Measurements from ENCODE around the gene TIMM50.

TIMM50 gene

DNA sequence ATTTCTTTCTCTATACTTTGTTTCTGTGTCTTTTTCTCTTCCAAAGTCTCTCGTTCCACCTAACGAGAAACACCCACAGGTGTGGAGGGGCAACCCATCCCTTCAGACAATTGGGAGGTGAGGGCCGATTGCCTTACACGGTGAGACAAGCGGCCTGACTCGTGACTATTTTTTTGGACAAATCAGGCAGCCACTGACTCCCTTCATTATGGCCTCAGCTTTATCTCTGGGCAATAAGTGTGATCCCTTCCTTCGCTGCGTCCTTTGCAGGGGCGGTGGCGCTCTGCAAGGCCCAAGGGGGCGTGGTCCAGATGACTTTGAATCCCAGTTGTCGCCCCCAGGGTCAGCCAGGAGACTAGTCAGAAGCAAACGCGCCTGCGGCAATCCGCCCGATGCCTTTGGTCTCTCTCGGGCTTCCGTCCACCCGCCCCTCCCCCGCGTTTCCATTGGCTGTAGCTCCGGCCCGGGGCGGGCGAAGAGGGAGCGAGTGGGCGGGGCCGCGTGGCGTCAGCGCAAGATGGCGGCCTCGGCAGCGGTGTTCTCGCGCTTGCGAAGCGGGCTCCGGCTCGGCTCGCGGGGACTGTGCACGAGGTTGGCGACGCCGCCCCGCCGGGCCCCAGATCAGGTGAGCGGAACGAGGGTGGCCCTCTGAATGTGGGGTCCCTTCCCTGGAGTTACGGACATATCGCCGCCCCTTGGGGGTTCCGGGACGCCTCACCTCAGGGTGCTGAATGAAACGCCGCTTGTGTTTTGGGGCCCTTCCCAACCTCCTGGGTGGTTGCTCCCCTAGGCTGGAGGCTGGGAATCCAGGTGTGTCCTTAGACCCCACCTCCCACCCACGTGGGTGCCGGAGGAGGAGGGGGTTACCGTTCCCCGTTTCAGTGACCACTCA lies at the start of gene TIMM50:
Gene TIMM50 (plus strand): TSS at position 502 of the 892 bp plus-strand sequence. CDS start 16 bp downstream, at position 518.
- H3K9me3 ChIP-seq (ENCODE audit: insufficient read depth, low read depth, low read length) = no peaks in the 10 kb centered on the region
- H3K4me1 ChIP-seq (ENCODE audit: insufficient read depth, low read length) = peaks cover 4% of the 10 kb centered on the region; the same call in 1 of the 2 replicates
- peak within 1 kb of the TSS; percentile 99 for H3K9ac ChIP-seq (ENCODE audit: low read depth, low read length)
- no peaks in the 10 kb centered on the region for H3K27me3 ChIP-seq (ENCODE audit: insufficient read depth, low read length)
- peak within 1 kb of the TSS; percentile 99 for H3K4me3 ChIP-seq (ENCODE audit: low read length)
- peaks cover 43% of the 10 kb centered on the region for H3K36me3 ChIP-seq (ENCODE audit: insufficient read depth, low read depth, low read length)
- peak within 1 kb of the TSS; percentile 68 for H3K27ac ChIP-seq (ENCODE audit: low read length)

DNA sequence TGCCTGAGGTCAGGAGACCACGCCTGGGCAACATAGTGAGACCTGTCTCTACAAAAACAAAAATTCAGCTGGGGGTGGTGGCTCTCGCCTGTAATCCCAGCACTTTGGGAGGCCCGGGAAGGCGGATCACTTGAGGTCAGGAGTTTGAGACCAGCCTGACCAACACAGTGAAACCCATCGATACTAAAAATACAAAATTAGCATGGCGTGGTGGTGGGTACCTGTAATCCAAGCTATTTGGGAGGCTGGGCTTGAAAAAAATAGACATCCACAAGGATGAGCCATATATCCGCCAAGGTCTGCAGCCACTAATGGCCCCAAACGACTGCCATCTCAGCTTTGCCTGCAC lies 48.0 kb upstream of the TIMM50 start:
- peaks cover 39% of the 10 kb centered on the region for H3K36me3 ChIP-seq (ENCODE audit: insufficient read depth, low read depth, low read length)
- no peaks in the 10 kb centered on the region for H3K27me3 ChIP-seq (ENCODE audit: insufficient read depth, low read length)
- H3K4me3 ChIP-seq (ENCODE audit: low read length) = no peak overlapping the region
- H3K9ac ChIP-seq (ENCODE audit: low read depth, low read length) = no peak overlapping the region
- H3K9me3 ChIP-seq (ENCODE audit: insufficient read depth, low read depth, low read length) = no peaks in the 10 kb centered on the region
- H3K4me1 ChIP-seq (ENCODE audit: insufficient read depth, low read length) = peaks cover 21% of the 10 kb centered on the region
- no peak overlapping the region for H3K27ac ChIP-seq (ENCODE audit: low read length)

DNA sequence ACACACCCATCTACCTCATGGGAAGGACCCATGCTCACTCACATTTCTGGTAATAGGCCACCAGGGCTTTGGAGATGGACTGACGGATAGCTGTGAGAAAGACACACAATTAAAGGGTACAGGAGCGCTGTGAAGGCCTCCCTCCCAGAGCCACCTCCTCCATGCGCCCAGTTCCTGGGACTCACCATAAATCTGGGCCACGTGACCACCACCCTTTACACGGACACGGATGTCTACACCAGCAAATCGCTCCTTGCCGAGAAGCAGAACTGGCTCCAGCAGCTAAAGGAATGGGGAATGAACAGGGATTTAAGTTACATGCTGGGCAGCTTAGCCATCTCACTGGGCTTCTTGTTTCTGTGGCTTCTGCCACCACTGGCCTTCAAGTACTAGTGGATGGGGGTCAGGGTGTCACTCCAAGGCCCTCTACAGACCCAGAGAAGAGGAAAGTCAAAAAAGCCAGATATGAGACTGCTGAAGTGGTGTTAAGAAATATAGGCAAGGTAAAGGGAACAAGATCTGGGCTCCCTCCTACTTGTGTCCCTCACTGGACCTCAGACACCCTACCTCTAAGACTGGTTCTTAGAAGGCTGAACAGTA lies 47.1 kb upstream of the TIMM50 start:
- H3K4me1 ChIP-seq (ENCODE audit: insufficient read depth, low read length) = peaks cover 16% of the 10 kb centered on the region
- H3K9ac ChIP-seq (ENCODE audit: low read depth, low read length) = peak overlapping the region; percentile 100; the same call in 1 of the 2 replicates
- no peaks in the 10 kb centered on the region for H3K9me3 ChIP-seq (ENCODE audit: insufficient read depth, low read depth, low read length)
- peaks cover 39% of the 10 kb centered on the region for H3K36me3 ChIP-seq (ENCODE audit: insufficient read depth, low read depth, low read length)
- H3K27ac ChIP-seq (ENCODE audit: low read length) = no peak overlapping the region
- H3K4me3 ChIP-seq (ENCODE audit: low read length) = peak overlapping the region; percentile 99; the same call in 1 of the 2 replicates
- no peaks in the 10 kb centered on the region for H3K27me3 ChIP-seq (ENCODE audit: insufficient read depth, low read length)

DNA sequence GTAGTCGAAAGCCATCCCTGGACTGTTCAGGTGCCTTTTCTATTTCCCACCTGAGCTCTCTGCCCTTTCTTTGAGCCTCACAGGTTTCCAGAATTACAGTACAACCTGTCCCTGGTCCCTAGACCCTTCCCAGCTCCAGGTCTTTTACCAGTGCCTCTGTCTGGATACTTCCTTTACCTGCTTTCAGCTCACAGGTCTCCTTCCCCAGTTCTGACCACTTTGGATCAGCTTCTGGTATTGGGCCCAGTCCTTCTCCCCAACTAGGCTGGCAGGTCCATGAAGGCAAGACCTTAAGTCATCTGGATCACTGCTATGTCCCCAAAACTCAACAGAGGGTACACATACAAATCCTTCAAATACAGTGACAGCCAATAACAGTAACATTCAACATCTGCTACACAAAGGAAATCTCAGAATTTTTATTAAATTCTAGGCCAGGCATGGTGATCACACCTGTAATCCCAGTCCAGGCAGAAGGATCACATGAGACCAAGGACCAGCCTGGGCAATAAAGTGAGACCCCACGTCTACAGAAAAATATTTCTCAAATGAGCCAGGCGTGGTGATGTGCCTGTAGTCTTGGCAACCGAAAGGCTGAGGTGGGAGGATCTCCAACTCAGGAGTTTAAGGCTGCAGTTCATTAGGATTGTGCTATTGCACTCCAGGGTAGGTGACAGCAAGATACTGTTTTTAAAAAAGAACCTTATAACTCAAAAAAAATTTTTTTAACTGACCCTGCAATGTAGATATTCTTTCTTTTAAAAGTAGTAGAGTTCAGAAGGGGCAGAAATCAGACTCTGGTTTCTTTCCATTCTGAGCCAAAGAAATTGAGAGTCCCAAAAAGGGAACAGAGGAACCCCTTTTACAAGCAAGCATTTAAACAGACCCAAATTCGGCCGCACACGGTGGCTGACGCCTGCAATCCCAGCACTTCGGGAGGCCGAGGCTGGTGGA lies 46.2 kb upstream of the TIMM50 start:
- H3K9me3 ChIP-seq (ENCODE audit: insufficient read depth, low read depth, low read length) = no peaks in the 10 kb centered on the region
- peak overlapping the region; percentile 100 for H3K9ac ChIP-seq (ENCODE audit: low read depth, low read length)
- no peak overlapping the region for H3K27ac ChIP-seq (ENCODE audit: low read length)
- peaks cover 39% of the 10 kb centered on the region for H3K36me3 ChIP-seq (ENCODE audit: insufficient read depth, low read depth, low read length)
- H3K27me3 ChIP-seq (ENCODE audit: insufficient read depth, low read length) = no peaks in the 10 kb centered on the region
- H3K4me1 ChIP-seq (ENCODE audit: insufficient read depth, low read length) = peaks cover 10% of the 10 kb centered on the region; the same call in 1 of the 2 replicates
- H3K4me3 ChIP-seq (ENCODE audit: low read length) = peak overlapping the region; percentile 99

DNA sequence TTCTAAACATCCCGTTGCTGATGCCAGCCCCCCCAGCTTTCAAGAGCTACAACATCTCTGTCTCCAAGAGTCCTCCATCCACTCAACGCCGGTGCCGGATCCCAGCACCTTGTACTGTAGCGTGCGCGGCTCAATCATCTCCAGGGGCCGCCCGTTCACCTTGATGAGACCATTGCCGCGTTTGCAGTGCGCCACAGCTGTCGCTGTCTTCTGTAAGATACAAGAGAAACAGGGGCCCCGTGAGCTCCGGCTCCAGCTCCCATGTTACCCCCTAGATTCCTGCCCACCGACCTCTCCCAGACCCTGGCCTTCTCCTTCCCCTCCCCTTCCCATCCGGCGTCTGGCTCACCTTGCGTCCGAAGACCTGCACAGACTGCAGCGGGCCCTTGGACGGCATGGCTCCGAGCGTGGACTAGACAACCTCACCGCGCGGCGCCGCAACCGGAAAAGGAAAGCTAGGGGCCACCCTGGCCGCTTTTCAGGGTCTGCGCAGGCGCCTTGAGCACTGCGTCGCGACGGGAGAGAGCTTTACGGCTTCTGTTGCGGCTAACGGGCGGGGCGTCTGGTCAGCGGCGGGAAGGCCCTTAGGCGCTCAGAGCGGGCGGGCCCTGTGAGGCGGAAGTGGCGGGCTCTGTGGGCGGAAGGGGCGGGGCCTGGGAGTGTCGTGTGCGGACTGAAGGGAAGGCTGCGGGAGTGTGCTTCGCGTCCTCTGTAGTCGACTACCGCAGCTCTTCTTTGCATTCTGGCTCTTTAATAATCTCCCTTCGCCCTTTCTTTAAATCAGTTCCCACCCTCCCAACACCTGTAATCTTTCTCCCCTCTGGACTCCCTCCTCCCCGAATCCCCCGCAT lies 44.9 kb upstream of the TIMM50 start, which contains the start of gene RPS16:
Gene RPS16 (minus strand): TSS at position 451 of the 851 bp plus-strand sequence. CDS start 54 bp downstream, at position 397.
- Histone ChIP-seq H3K4me3 (ENCODE audit: low read length) (peak within 1 kb of the TSS; percentile 99), H3K27ac (ENCODE audit: low read length) (peak within 1 kb of the TSS; percentile 92), H3K36me3 (ENCODE audit: insufficient read depth, low read depth, low read length) (peaks cover 39% of the 10 kb centered on the region), H3K9ac (ENCODE audit: low read depth, low read length) (peak within 1 kb of the TSS; percentile 100), H3K27me3 (ENCODE audit: insufficient read depth, low read length) (no peaks in the 10 kb centered on the region), H3K9me3 (ENCODE audit: insufficient read depth, low read depth, low read length) (no peaks in the 10 kb centered on the region), H3K4me1 (ENCODE audit: insufficient read depth, low read length) (peaks cover 10% of the 10 kb centered on the region; the same call in 1 of the 2 replicates)

DNA sequence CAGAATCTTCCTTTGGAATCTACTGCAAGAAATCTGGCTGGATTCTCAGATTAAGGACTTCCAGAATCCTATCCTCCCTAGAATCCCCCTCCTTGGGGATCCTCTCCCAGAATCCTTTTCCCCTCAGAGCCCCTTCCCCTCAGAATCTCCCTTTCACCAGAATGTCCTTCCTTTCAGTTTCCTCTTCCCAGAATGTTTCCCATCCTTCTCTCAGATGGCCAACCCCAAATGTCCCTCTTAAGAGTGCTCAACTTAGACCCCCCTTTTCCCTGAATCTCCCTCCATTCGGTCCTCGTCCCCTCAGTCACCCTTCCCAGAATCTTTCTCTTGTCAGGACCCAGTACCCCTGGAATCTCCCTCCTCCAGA lies 44.3 kb upstream of the TIMM50 start:
- Histone ChIP-seq H3K9me3 (ENCODE audit: insufficient read depth, low read depth, low read length) (no peaks in the 10 kb centered on the region), H3K9ac (ENCODE audit: low read depth, low read length) (peak overlapping the region; percentile 96), H3K4me1 (ENCODE audit: insufficient read depth, low read length) (peaks cover 10% of the 10 kb centered on the region; the same call in 1 of the 2 replicates), H3K27ac (ENCODE audit: low read length) (peak overlapping the region; percentile 86), H3K4me3 (ENCODE audit: low read length) (peak overlapping the region; percentile 99), H3K36me3 (ENCODE audit: insufficient read depth, low read depth, low read length) (peaks cover 37% of the 10 kb centered on the region), H3K27me3 (ENCODE audit: insufficient read depth, low read length) (no peaks in the 10 kb centered on the region)

DNA sequence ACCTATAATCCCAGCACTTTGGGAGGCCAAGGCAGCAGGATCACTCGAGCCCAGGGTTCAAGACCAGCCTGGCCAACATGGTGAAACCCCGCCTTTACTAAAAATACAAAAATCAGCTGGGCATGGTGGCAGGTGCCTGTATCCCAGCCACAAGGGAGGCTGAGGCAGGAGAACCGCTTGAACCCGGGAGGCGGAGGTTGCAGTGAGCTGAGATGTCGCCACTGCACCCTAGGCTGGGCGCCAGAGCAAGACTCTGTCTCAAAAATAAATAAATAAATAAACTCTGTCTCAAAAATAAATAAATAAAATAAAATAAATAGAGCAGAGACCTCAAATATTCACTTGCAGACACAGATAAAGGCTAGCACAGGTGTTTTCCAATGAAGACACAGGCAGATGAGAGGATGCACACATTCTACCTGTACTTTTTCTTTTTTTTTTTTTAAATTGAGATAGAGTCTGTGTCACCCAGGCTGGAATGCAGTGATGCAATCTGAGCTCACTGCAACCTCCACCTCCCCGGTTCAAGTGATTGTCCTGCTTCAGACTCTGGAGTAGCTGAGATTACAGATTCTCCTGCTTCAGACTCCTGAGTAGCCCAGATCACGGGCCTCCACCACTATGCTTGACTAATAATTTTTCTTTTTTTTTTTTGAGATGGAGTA lies 42.2 kb upstream of the TIMM50 start:
- Histone ChIP-seq H3K9ac (ENCODE audit: low read depth, low read length) (no peak overlapping the region), H3K4me3 (ENCODE audit: low read length) (no peak overlapping the region), H3K9me3 (ENCODE audit: insufficient read depth, low read depth, low read length) (no peaks in the 10 kb centered on the region), H3K27ac (ENCODE audit: low read length) (no peak overlapping the region), H3K27me3 (ENCODE audit: insufficient read depth, low read length) (no peaks in the 10 kb centered on the region), H3K4me1 (ENCODE audit: insufficient read depth, low read length) (peaks cover 10% of the 10 kb centered on the region; the same call in 1 of the 2 replicates), H3K36me3 (ENCODE audit: insufficient read depth, low read depth, low read length) (peaks cover 22% of the 10 kb centered on the region)

DNA sequence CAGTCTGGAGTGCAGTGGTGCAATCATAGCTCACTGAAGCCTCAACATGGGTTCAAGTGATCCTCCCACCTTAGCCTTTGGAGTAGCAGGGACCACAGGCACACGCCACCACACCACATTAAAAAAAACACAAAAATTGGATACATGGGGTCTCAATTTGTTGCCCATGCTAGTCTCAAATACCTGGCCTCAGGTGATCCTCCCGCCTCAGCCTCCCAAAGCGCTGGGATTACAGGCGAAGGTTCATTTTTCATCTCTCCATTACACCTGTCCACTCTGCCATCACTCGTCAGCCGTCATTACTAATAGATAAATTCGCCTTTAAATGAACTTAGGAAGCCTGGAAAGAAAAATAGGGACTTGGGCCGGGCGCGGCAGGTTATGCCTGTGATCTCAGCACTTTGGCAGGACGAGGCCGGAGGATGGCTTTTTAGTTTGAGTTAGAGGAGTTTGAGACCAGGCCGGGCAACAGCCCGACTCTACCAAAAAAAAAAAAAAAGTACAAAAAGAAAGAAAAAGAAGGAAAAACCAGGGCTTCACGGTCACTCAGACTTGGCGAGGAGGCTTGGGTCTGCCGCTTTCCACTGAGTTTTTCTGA lies 35.9 kb upstream of the TIMM50 start:
- 0 out of 2 replicates have a peak, but pooled peaks cover 4% of the 10 kb centered on the region for H3K4me1 ChIP-seq (ENCODE audit: insufficient read depth, low read length)
- peak overlapping the region; percentile 94 for H3K9ac ChIP-seq (ENCODE audit: low read depth, low read length)
- H3K4me3 ChIP-seq (ENCODE audit: low read length) = peak overlapping the region; percentile 88
- H3K9me3 ChIP-seq (ENCODE audit: insufficient read depth, low read depth, low read length) = no peaks in the 10 kb centered on the region
- H3K36me3 ChIP-seq (ENCODE audit: insufficient read depth, low read depth, low read length) = peaks cover 23% of the 10 kb centered on the region
- no peaks in the 10 kb centered on the region for H3K27me3 ChIP-seq (ENCODE audit: insufficient read depth, low read length)
- peak overlapping the region; percentile 5 for H3K27ac ChIP-seq (ENCODE audit: low read length)

DNA sequence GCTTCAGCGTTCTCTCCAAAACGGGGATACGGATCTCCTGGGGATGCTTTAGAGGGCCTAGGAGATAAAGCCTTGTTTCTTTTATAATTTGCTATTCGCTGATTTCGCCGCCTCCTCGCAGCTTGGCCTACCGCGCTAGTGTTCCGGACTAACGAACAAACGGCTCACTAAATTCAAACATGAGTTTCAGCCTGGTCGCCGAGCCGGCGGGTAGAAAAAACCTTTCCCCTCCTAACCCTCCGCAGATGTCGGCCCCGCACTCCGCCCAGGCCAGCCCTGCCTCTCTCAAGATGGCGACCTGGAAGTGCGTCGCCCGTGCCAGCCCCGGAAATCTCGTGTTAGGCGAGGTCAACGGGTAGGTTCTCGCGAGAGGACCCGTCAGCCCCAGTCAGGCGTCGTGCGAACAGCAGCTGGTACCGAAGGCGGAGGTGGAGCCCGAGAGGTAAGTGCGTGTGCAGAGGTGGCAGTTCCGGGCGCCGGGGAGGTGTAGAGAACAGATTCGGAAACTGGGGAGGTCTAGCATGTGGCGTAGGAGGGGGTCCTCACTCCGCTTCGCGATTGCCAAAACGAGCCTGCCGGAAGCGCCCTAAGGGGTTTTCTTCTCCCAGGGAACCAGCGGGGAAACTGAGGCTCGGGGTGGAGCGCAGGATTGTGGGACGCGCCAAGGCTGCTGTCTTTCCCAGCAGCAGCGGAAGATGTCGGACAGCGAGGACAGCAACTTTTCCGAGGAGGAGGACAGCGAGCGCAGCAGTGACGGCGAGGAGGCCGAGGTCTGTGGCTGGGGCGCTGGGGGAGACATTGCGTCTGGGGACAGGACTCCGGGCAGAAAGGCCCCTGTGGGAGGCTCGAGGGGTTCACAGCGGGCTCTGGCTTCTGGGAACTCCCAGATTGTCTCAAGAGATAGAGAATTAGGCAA lies 35.2 kb upstream of the TIMM50 start, which contains the start of gene SUPT5H:
Gene SUPT5H (plus strand): TSS at position 387 of the 916 bp plus-strand sequence. CDS start 309 bp downstream, at position 696.
- Histone ChIP-seq H3K9me3 (ENCODE audit: insufficient read depth, low read depth, low read length) (no peaks in the 10 kb centered on the region), H3K27me3 (ENCODE audit: insufficient read depth, low read length) (no peaks in the 10 kb centered on the region), H3K4me1 (ENCODE audit: insufficient read depth, low read length) (0 out of 2 replicates have a peak, but pooled peaks cover 4% of the 10 kb centered on the region), H3K9ac (ENCODE audit: low read depth, low read length) (peak within 1 kb of the TSS; percentile 94), H3K36me3 (ENCODE audit: insufficient read depth, low read depth, low read length) (peaks cover 23% of the 10 kb centered on the region), H3K27ac (ENCODE audit: low read length) (peak within 1 kb of the TSS; percentile 5), H3K4me3 (ENCODE audit: low read length) (peak within 1 kb of the TSS; percentile 88)

All from iPS-20b (cell line).